Gastroesophageal sphincter (tissue), 4 donors: Measurements from ENCODE around the gene MYH8. TPM values are rescaled to one million over a fixed set of nuclear protein-coding genes. Genes with fewer than 3 reads are reported as not detected.

Experiments
- ATAC-seq: fragments of 150-250 bp; one replicate; pipeline ENCODE4 v1.9.1; 2016; ENCODE audit warnings: mild to moderate bottlenecking, moderate library complexity
- H3K27ac ChIP-seq, 4 donors: fragments of 200-600 bp; sonication (generic) in 3 of 4; 1 replicate in 3 of 4; 2 replicates in 1 of 4; pipeline ENCODE4 v1.5.1; 2016 to 2019
- H3K27me3 ChIP-seq: fragments of 200-600 bp; sonication (generic); one replicate; pipeline ENCODE4 v1.5.1; 2019
- H3K36me3 ChIP-seq, 2 donors: fragments of 200-600 bp; sonication (generic); one replicate each; pipeline ENCODE4 v1.5.1; 2019; ENCODE audit warnings: control low read depth in 1 of 2
- H3K4me1 ChIP-seq, 3 donors: fragments of 200-600 bp; sonication (generic); 1 replicate in 2 of 3; 2 replicates in 1 of 3; pipeline ENCODE4 v1.5.1; 2016 to 2019; ENCODE audit warnings: control low read depth in 2 of 3
- H3K4me3 ChIP-seq, 2 donors: fragments of 200-600 bp; sonication (generic); one replicate each; pipeline ENCODE4 v1.5.1; 2019; ENCODE audit warnings: mild to moderate bottlenecking in 1 of 2, moderate library complexity in 1 of 2
- H3K9me3 ChIP-seq, 3 donors: fragments of 200-600 bp; sonication (generic); one replicate each; pipeline ENCODE4 v1.5.1; 2017 to 2019; ENCODE audit warnings: control low read depth in 2 of 3
- EP300 ChIP-seq: sonication (generic); formaldehyde crosslinking; IDR thresholded peaks from one replicate; pipeline ENCODE4 v1.6.1; 2017; ENCODE audit warnings: antibody characterized with exemption, mild to moderate bottlenecking
- POLR2A ChIP-seq, 2 donors: fragments of 450-650 bp; IDR thresholded peaks; one replicate each; pipeline ENCODE4 v1.6.1; 2017; ENCODE audit warnings: antibody characterized with exemption in 2 of 2, mild to moderate bottlenecking in 2 of 2, moderate library complexity in 1 of 2
- POLR2AphosphoS5 ChIP-seq: sonication (generic); formaldehyde crosslinking; IDR thresholded peaks from one replicate; pipeline ENCODE4 v1.6.1; 2017; ENCODE audit warnings: antibody characterized with exemption
- WGBS, 2 donors: methylation state at CpG; one replicate each; pipeline ENCODE4 v1.1.5; 2018; ENCODE audit warnings: low coverage in 1 of 2; 5-methylcytosine and 5-hydroxymethylcytosine counted together
- total RNA-seq, 4 donors: library from RNA; depleted of rRNA; stranded (reverse); fragments of >200 nt; gene quantifications; one replicate each; pipeline ENCODE4 v1.1.0, GENCODE V29; 2016
- TF ChIP-seq, protein P1 (sequence below), 4 experiments: fragments of 200-600 bp in 2 of 4; fragments of 450-650 bp in 2 of 4; sonication (generic) in 1 of 4; IDR thresholded peaks; one replicate each; pipeline ENCODE4 v1.5.1; 2017 to 2019; ENCODE audit warnings: antibody characterized with exemption in 4 of 4, mild to moderate bottlenecking in 2 of 4, moderate library complexity in 2 of 4

The MYH8 gene
- total RNA-seq, 4 donors from 2014 or later: not detected

GRCh38 chr17:10369239-10369638, 52.5 kb downstream of the MYH8 start:
- Histone ChIP-seq H3K9me3 (no peaks in the 10 kb centered on the region), H3K4me1 (no peaks in the 10 kb centered on the region), H3K36me3 (no peaks in the 10 kb centered on the region), H3K4me3 (no peak overlapping the region), H3K27me3 (no peaks in the 10 kb centered on the region), H3K27ac (no peak overlapping the region)
- WGBS, 2 donors: 88 to 100% methylated on average over 1 of the region's 1 CpG
- TF ChIP-seq, protein P1, sequence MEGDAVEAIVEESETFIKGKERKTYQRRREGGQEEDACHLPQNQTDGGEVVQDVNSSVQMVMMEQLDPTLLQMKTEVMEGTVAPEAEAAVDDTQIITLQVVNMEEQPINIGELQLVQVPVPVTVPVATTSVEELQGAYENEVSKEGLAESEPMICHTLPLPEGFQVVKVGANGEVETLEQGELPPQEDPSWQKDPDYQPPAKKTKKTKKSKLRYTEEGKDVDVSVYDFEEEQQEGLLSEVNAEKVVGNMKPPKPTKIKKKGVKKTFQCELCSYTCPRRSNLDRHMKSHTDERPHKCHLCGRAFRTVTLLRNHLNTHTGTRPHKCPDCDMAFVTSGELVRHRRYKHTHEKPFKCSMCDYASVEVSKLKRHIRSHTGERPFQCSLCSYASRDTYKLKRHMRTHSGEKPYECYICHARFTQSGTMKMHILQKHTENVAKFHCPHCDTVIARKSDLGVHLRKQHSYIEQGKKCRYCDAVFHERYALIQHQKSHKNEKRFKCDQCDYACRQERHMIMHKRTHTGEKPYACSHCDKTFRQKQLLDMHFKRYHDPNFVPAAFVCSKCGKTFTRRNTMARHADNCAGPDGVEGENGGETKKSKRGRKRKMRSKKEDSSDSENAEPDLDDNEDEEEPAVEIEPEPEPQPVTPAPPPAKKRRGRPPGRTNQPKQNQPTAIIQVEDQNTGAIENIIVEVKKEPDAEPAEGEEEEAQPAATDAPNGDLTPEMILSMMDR (IDR thresholded peaks at IDR 0.05): no peak
- TF ChIP-seq POLR2A (IDR thresholded peaks at IDR 0.05) (no peak), EP300 (no peak), POLR2AphosphoS5 (no peak)
- ATAC-seq: no peak

DNA sequence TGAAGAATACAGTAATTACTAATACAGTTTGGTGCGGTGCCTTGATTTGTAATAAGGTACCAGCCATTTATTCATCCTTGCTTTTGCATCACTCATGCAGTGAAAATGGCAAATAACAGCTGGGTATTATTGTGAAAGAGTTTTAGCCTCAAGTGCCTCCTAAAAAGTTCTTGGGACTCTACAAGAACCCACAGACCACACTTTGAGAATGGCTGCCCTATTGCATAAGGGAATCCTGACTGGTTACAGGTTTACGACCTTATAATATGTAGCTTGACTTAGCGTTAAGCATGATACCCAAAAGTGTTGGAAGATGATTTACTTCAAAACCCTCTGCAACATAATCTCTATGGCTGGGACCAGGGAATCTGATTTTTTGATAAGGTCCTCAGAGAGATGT, 53.2 kb downstream of the MYH8 start:
- Histone ChIP-seq H3K36me3 (no peaks in the 10 kb centered on the region), H3K4me3 (no peak overlapping the region), H3K4me1 (no peaks in the 10 kb centered on the region), H3K27ac (no peak overlapping the region), H3K27me3 (no peaks in the 10 kb centered on the region), H3K9me3 (no peaks in the 10 kb centered on the region)
- TF ChIP-seq POLR2AphosphoS5 (no peak), POLR2A (IDR thresholded peaks at IDR 0.05) (no peak), EP300 (no peak)
- TF ChIP-seq, protein P1 (IDR thresholded peaks at IDR 0.05): no peak
- no peak for ATAC-seq
- WGBS, 2 donors: 90 to 100% methylated on average over 1 to 3 of the region's 3 CpGs

- H3K9me3 ChIP-seq: no peaks in the 10 kb centered on the region
- no peaks in the 10 kb centered on the region for H3K36me3 ChIP-seq
- H3K27ac ChIP-seq: no peak overlapping the region
- no peak for ATAC-seq
- H3K4me3 ChIP-seq: no peak overlapping the region
- peaks cover 6% of the 10 kb centered on the region for H3K27me3 ChIP-seq
- no peaks in the 10 kb centered on the region for H3K4me1 ChIP-seq
- TF ChIP-seq EP300: no peak
These were observed 61.2 kb downstream of the MYH8 start for GRCh38 chr17:10360578-10360977.

DNA sequence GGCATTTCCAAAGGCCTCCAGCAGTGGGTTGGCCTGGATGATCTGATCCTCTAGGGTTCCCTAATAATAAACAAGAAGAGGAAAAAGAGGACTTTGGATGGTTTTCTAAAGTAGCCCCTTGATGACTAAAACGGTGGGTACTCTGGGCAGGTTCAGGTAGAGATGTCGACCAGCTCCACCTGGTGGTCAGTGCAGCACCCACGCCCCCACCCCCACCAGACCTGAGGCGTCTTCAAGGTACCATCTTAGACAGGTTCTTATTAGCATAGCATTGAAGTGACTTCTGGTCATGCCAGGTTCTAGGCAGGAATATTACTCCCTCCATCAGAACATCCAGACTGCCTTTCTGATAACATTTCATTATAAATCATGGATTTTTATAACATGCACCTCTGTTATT, 64.0 kb downstream of the MYH8 start:
- no peak for ATAC-seq
- Histone ChIP-seq H3K4me3 (no peak overlapping the region), H3K36me3 (no peaks in the 10 kb centered on the region), H3K4me1 (no peaks in the 10 kb centered on the region), H3K9me3 (no peaks in the 10 kb centered on the region), H3K27me3 (peaks cover 5% of the 10 kb centered on the region), H3K27ac (no peak overlapping the region)
- no peak for TF ChIP-seq POLR2A (IDR thresholded peaks at IDR 0.05)
- TF ChIP-seq, protein P1 (IDR thresholded peaks at IDR 0.05): peak in 2 of 4 experiments; percentile 26 to 49
- TF ChIP-seq POLR2AphosphoS5: no peak
- no peak for TF ChIP-seq EP300
- WGBS, 2 donors: 4% methylated on average over 3 of the region's 4 CpGs; no CpG with 5 or more reads in 1 of the 2 donors

- H3K4me1 ChIP-seq: no peaks in the 10 kb centered on the region
- no peak for ATAC-seq
- no peaks in the 10 kb centered on the region for H3K36me3 ChIP-seq
- no peak overlapping the region for H3K4me3 ChIP-seq
- no peak overlapping the region for H3K27ac ChIP-seq
- H3K27me3 ChIP-seq: no peaks in the 10 kb centered on the region
- 69 to 70% methylated on average over 5 to 9 of the region's 9 CpGs for WGBS, 2 donors
- H3K9me3 ChIP-seq: no peaks in the 10 kb centered on the region
- TF ChIP-seq POLR2AphosphoS5 (no peak), EP300 (no peak), POLR2A (IDR thresholded peaks at IDR 0.05) (no peak)
- TF ChIP-seq, protein P1 (IDR thresholded peaks at IDR 0.05): no peak
These were observed 67.1 kb downstream of the MYH8 start for GRCh38 chr17:10354651-10355050.

- Histone ChIP-seq H3K36me3 (no peaks in the 10 kb centered on the region), H3K27ac (no peak overlapping the region), H3K4me3 (no peak overlapping the region), H3K4me1 (no peaks in the 10 kb centered on the region), H3K9me3 (no peaks in the 10 kb centered on the region), H3K27me3 (no peaks in the 10 kb centered on the region)
- TF ChIP-seq POLR2A (IDR thresholded peaks at IDR 0.05): no peak
- TF ChIP-seq EP300: no peak
- no peak for TF ChIP-seq POLR2AphosphoS5
- TF ChIP-seq, protein P1 (IDR thresholded peaks at IDR 0.05): no peak
- no peak for ATAC-seq
These were observed 68.9 kb downstream of the MYH8 start for GRCh38 chr17:10352893-10353292.
